OCI-LY7 (cell line): ENCODE results near the gene DDB1. TPM values are rescaled to one million over a fixed set of nuclear protein-coding genes. Genes with fewer than 3 reads are reported as not detected.

ENCODE experiments used
- BruUV-seq: library from RNA; stranded (reverse); fragments of 400-500 nt; replicated peaks from 2 replicates; lab custom pipeline; 2021; lab: Mats Ljungman, UMichigan
- CTCF ChIA-PET: fragments of 300-600 bp; sonication (Branson Sonifier 250); formaldehyde crosslinking; loops from one replicate; lab custom pipeline; 2022; ENCODE audit warnings: antibody characterized with exemption; ENCODE audit not compliant: unreplicated experiment; lab: Charles Lee
- POLR2A ChIA-PET: fragments of 300-600 bp; sonication (Branson Sonifier 250); formaldehyde crosslinking; loops from one replicate; lab custom pipeline; 2022; ENCODE audit warnings: antibody characterized with exemption; lab: Charles Lee
- DNase-seq: peaks from one replicate; pipeline ENCODE4 v3.0.0-alpha.2; 2015; ENCODE audit warnings: low spot score
- H2AFZ ChIP-seq: fragments of 200-600 bp; sonication (generic), shearing (Covaris generic); 2 replicates; pipeline ENCODE4 v1.6.1; 2014; ENCODE audit warnings: mild to moderate bottlenecking, antibody characterized with exemption, low read length, moderate library complexity
- H3K27ac ChIP-seq: fragments of 200-600 bp; sonication (generic); 2 replicates; pipeline ENCODE4 v1.5.1; 2014; ENCODE audit warnings: mixed run types, low read depth, mild to moderate bottlenecking, moderate library complexity, low read length, inconsistent platforms; ENCODE audit not compliant: poor library complexity, severe bottlenecking
- H3K36me3 ChIP-seq: fragments of 200-600 bp; sonication (generic); 2 replicates; pipeline ENCODE4 v1.6.1; 2014; ENCODE audit warnings: mild to moderate bottlenecking, antibody characterized with exemption, low read length, moderate library complexity, mixed read lengths; ENCODE audit not compliant: insufficient read depth
- H3K4me1 ChIP-seq: fragments of 200-600 bp; sonication (generic); 2 replicates; pipeline ENCODE4 v1.5.1; 2014; ENCODE audit warnings: mild to moderate bottlenecking, low read length; ENCODE audit not compliant: insufficient read depth, poor library complexity, severe bottlenecking
- H3K4me2 ChIP-seq: fragments of 200-600 bp; sonication (generic); 2 replicates; pipeline ENCODE4 v1.6.1; 2014; ENCODE audit warnings: mild to moderate bottlenecking, low read length
- H3K4me3 ChIP-seq: fragments of 200-600 bp; sonication (generic); 2 replicates; pipeline ENCODE4 v1.5.1; 2014; ENCODE audit warnings: mild to moderate bottlenecking, low read depth, low read length; ENCODE audit not compliant: poor library complexity, severe bottlenecking
- H3K79me2 ChIP-seq: fragments of 200-600 bp; sonication (generic); 2 replicates; pipeline ENCODE4 v1.6.1; 2016; ENCODE audit warnings: low read depth, mild to moderate bottlenecking, low read length, moderate library complexity, mixed read lengths; ENCODE audit not compliant: insufficient read depth
- H3K9me2 ChIP-seq: fragments of 200-600 bp; sonication (generic); 2 replicates; pipeline ENCODE4 v1.6.1; 2016; ENCODE audit warnings: mild to moderate bottlenecking, low read length, mixed read lengths; ENCODE audit not compliant: insufficient read depth
- H3K9me3 ChIP-seq: fragments of 200-600 bp; sonication (generic); 2 replicates; pipeline ENCODE4 v1.6.1; 2014; ENCODE audit warnings: mild to moderate bottlenecking, mixed run types, low read length, mixed read lengths
- H4K20me1 ChIP-seq: fragments of 200-600 bp; sonication (generic); 2 replicates; pipeline ENCODE4 v1.6.1; 2014; ENCODE audit warnings: mild to moderate bottlenecking, antibody characterized with exemption, low read length, moderate library complexity, mixed read lengths; ENCODE audit not compliant: insufficient read depth
- CTCF ChIP-seq: fragments of 200-600 bp; sonication (generic); conservative IDR thresholded peaks from 2 replicates; pipeline ENCODE4 v1.5.1; 2014; ENCODE audit warnings: mild to moderate bottlenecking, antibody characterized with exemption, low read length, moderate library complexity, mixed read lengths
- EZH2phosphoT487 ChIP-seq: fragments of 200-600 bp; sonication (generic); IDR thresholded peaks from 2 replicates; pipeline ENCODE4 v1.6.1; 2018; ENCODE audit warnings: low read depth, borderline replicate concordance, mild to moderate bottlenecking, mixed run types, antibody characterized with exemption, low read length, moderate library complexity, mixed read lengths
- intact Hi-C: fragments of 100-400 bp; cut with micrococcal nuclease; formaldehyde crosslinking; loops from one replicate; pipeline ENCODE4 v1.10.0; 2022; ENCODE audit not compliant: unreplicated experiment
- total RNA-seq, 2 experiments: library from RNA; depleted of rRNA in 1 of 2; stranded (reverse); fragments of >200 nt in 1 of 2; shearing (Covaris generic) in 1 of 2; gene quantifications; 2 replicates each; pipeline ENCODE4 v1.2.3, GENCODE V29; 2014 to 2022

Gene DDB1
- total RNA-seq, 2 experiments from 2014 or later = 194 to 225 TPM

GRCh38 chr11:61357894-61358239, 25.0 kb upstream of the DDB1 start:
- H3K27ac ChIP-seq = peak overlapping the region; percentile 94
- BruUV-seq = no TSS peak
- ChIA-PET CTCF (interaction anchor here (1.2 kb wide), 1 partner anchor 22 kb away, joined by 3 read pairs; no protein-coding TSS in a partner anchor), POLR2A (interaction anchor here (0.7 to 3.4 kb wide), 7 partner anchors 8 to 27 kb away, joined by 3 to 23 read pairs (median 6); no protein-coding TSS in a partner anchor)
- peaks cover 33% of the 10 kb centered on the region for H3K79me2 ChIP-seq
- H4K20me1 ChIP-seq = no peaks in the 10 kb centered on the region
- peak overlapping the region; percentile 9; the same call in 1 of the 2 replicates for H2AFZ ChIP-seq
- H3K9me3 ChIP-seq = no peaks in the 10 kb centered on the region
- intact Hi-C loops = loop anchor here (1.0 kb wide), 2 partner anchors 22 to 197 kb away; partner anchors contain the start of gene VPS37C
- H3K4me1 ChIP-seq = peaks cover 63% of the 10 kb centered on the region
- peak overlapping the region; percentile 55 for H3K4me3 ChIP-seq
- H3K9me2 ChIP-seq = no peaks in the 10 kb centered on the region
- peaks cover 24% of the 10 kb centered on the region for H3K36me3 ChIP-seq
- no peak for DNase-seq
- peak overlapping the region; percentile 82 for H3K4me2 ChIP-seq
- TF ChIP-seq CTCF (no peak), EZH2phosphoT487 (no peak)

GRCh38 chr11:61357233-61357893, 24.5 kb upstream of the DDB1 start:
- CTCF ChIA-PET = interaction anchor here (2.5 kb wide), 1 partner anchor 21 kb away, joined by 19 read pairs; no protein-coding TSS in a partner anchor
- H3K4me1 ChIP-seq = peaks cover 63% of the 10 kb centered on the region
- POLR2A ChIA-PET = interaction anchor here (0.7 to 3.4 kb wide), 7 partner anchors 8 to 28 kb away, joined by 3 to 23 read pairs (median 6); no protein-coding TSS in a partner anchor
- no peak for TF ChIP-seq EZH2phosphoT487
- no peak for TF ChIP-seq CTCF
- intact Hi-C loops = loop anchor here (1.0 kb wide), 2 partner anchors 21 to 196 kb away; partner anchors contain the start of gene VPS37C
- peaks cover 28% of the 10 kb centered on the region for H3K79me2 ChIP-seq
- H3K4me3 ChIP-seq = peak overlapping the region; percentile 55
- peaks cover 29% of the 10 kb centered on the region for H3K36me3 ChIP-seq
- H3K9me2 ChIP-seq = no peaks in the 10 kb centered on the region
- H3K4me2 ChIP-seq = peak overlapping the region; percentile 82
- H2AFZ ChIP-seq = peak overlapping the region; percentile 9; the same call in 1 of the 2 replicates
- BruUV-seq = no TSS peak
- peak; percentile 87 for DNase-seq
- H4K20me1 ChIP-seq = no peaks in the 10 kb centered on the region
- peak overlapping the region; percentile 94 for H3K27ac ChIP-seq
- H3K9me3 ChIP-seq = no peaks in the 10 kb centered on the region
